Bone marrow (tissue), 2 donors: ENCODE results near the gene SCO2.
A peak's percentile ranks its signal among the peaks of the same experiment; 100 is the strongest.
"Not testable (repeated sequence)": the region's sequence is repeated elsewhere in the genome, so short reads cannot be mapped to it uniquely, and the experiment has no call there.

Experiments used
- DNase-seq, 2 donors: peaks; one replicate each; lab custom pipeline; 2025; lab: John Stamatoyannopoulos, UW

Gene SCO2

DNA sequence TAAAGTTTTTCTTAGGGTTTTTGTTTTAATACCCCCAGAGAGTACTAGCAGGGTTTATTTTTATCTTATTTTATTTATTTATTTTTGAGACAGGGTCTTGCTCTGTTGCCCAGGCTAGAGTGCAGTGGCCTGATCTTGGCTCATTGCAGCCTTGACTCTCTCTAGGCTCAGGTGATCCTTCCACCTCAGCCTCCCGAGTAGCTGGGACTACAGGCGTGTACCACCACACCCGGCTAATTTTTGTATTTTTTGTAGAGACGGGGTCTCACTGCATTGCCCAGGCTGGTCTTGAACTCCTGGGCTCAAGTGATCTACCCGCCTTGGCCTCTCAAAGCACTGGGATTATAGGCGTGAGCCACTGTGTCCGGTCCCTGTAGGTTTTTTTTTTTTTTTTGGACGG is 5.2 kb downstream of the SCO2 start:
- DNase-seq = not testable (repeated sequence)

DNA sequence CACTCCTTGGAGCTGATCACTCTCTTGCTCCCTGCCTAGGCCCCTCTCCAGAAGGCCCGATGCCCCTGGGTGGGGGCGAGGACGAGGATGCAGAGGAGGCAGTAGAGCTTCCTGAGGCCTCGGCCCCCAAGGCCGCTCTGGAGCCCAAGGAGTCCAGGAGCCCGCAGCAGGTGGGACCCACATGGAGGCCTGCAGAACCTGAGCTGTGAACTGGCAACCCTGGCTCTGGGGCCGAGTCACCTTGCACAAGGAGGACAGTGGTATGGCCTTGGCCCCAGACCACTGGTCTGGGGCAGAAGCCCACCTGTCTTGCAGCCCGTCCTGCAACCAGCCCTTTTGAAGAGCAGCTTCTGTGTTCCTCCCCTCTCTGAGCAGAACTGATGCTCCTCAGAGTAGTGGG is 6.2 kb downstream of the SCO2 start:
- DNase-seq = no peak

DNA sequence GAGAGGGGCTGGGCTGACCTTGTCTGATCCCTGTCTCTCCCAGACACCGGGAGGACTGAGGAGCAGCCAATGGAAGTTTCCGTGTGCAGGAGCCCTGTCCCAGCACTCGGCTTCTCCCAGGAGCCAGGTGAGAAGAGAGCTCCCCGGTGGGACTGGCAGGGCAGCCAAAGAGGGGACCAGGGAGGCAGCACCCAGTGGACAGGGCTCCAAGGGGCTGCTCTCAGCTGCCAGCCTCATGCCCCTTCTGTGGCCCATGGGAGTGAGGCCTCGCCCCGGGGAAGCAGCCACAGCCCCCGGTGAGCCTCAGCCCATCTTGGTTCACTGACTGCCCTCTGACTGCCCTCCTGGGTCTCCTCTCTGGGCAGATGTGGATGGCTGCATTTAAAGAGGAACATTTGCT is 6.8 kb downstream of the SCO2 start:
- DNase-seq = no peak

DNA sequence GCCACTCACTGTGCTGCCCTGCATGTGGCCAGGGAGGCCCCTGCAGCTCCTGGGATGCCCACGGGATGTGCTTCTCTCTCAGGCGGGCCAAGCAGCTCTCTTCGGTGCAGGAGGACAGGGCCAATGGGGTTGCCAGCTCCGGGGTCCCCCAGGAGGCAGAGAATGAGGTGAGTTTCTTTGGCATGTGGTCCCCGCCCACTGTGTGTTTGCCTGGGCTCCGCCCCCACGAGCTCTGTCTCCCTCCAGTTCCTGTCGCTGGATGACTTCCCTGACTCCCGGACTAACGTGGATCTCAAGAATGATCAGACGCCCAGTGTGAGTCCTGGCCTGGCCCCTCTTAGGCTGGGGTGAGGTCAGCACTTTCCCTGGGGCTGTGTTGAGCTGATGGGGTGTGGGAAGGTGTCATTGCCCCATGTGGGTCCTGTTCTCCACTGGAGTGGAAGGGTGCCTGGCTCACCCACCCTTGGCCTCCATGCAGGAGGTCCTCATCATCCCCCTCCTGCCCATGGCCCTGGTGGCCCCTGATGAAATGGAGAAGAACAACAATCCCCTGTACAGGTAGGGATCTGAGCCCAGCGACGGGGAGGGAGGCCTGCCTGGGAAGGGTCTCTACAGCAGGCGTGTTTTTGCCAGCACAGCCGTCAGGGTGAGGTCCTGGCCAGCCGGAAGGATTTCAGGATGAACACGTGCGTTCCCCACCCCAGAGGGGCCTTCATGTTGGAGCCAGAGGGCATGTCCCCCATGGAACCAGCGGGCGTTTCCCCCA is 7.7 kb downstream of the SCO2 start:
- no peak for DNase-seq

DNA sequence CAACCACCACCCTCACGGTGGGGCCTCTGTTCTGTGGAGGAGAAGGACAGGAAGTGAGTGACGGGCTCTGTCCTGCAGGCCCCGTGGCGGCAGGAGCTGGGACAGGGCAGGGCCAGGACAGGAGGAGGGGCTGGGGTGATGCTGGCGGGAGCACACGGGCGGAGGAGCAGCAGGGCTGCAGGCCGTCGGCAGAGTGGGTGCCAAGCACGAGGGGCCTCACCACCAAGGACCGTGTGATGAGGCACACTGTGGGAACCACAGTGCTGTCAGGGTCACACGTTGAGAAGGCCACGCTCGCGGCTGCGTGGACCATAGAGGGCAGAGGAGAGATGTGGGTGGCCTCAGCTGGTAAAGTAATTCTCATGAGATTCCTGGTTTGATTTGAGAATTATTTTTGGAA is 8.5 kb downstream of the SCO2 start:
- DNase-seq = no peak

DNA sequence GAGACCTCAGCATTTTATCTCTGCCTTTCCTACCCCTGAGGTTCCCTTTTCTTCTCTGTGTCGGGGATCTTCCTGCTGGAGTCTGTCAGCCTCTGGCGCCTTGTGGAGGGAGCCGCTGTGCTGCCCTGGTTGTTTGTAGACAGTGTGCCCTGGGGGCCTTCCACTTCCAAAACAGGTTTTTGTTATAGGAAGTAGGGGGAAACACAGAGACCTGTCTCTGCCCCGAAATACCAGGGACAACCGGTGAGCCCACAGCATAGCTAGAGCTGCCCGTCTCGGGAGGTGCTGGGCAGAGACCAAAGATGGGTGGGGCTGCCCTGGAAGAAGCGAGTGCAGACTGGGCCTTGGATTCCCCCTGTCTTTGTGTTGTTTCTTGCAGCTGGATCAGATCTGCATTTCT is 9.3 kb downstream of the SCO2 start:
- no peak for DNase-seq

DNA sequence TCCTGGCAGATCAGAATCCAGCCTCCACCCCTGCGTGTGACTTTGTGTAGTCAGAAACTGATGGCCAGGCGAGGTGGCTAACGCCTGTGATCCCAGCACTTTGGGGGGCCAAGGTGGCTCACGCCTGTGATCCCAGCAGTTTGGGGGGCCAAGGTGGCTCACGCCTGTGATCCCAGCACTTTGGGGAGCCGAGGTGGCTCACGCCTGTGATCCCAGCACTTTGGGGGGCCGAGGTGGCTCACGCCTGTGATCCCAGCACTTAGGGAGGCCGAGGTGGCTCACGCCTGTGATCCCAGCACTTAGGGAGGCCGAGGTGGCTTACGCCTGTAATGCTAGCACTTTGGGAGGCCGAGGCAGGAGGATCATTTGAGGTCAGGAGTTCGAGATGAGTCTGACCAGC is 12.2 kb downstream of the SCO2 start:
- no peak for DNase-seq

DNA sequence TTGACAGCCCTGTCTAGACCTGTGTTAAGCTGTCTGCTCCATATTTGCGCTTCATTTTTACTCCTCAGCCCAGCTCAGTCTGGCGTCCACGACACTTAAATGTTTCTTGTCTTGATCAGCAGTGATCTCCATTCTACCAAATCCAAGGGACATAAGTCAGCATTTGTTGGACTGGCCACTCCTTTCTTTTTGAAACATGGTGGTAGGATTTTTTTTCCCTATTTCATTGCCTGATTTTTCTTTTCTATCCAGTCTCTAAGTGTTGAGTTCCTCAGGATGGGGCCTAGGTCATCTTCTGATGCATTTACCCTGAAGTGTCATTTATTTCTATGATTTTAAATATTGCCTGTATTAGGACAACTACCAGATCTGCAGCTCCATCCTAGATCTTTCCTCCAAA is 16.5 kb downstream of the SCO2 start:
- DNase-seq = no peak

DNA sequence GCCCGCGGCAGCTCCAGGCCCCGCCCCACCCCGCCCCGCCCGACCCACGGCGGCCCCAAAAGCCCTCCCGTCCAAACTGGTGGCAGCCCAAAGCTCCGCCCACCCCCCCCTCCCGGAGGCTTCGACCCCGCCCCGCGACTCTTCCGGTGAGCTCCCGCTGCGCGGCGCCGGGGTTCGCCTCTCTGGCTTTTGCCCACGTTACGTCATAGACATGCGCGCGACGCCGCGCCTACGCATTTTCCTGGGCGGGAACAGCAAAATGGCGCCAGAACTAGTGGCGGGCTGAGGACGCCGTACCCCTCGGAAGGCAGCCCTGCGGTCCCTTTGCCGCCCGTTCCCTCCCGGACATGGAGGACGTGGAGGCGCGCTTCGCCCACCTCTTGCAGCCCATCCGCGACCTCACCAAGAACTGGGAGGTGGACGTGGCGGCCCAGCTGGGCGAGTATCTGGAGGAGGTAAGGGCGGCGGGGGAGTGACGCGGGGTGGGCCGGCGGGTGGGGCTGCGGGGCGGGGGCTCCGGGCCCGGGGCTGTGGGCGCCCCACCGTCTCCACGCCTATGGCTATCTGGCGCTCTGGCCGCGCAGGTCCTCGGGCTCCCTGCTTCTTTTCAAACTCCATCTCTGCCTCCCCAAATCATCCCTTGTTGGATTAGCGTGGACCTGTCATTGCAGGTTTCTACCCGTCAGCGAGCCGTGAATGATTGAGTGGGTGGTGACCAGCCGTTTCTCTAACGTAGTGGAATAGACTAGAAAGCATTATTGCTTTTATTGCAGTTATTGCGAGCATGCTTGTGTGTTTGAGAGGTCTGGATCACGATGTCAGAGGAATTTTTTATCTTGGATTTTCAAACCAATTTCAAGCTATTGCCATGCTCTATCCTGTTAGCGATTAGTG is 17.2 kb downstream of the SCO2 start, which contains the start of gene NCAPH2:
Gene NCAPH2, plus strand, starts transcription at position 234 of the 894 bp plus-strand sequence. Its CDS starts 114 bp downstream, at position 348.
- peak; percentile 90 to 100 for DNase-seq

DNA sequence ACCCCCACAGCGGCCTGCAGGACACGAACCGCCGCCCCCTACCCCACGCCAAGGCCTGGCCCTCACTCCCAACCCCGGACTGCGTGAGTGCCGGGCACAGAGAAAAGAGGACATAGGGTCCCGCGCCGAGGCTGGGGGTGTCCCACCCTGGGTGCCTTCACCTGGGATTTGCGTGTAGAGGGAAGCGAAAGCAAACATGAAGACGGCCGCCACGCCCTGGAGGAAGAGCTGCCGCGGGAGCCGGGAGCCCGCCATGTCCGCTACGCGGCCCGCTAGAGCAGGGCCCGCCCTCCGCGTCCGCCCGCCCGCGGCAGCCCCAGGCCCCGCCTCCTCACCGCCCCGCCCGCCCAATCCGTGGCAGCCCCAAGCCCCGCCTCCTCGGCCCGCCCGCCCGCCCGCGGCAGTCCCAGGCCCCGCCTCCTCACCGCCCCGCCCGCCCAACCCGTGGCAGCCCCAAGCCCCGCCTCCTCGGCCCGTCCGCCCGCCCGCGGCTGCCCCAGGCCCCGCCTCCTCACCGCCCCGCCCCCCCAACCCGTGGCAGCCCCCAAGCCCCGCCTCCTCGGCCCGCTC is 17.9 kb downstream of the SCO2 start, which contains the start of gene LMF2:
Gene LMF2, minus strand, starts transcription at position 282 of the 570 bp plus-strand sequence. Its CDS starts 27 bp downstream, at position 255.
- DNase-seq = peak in 1 of 2 donors; percentile 90

DNA sequence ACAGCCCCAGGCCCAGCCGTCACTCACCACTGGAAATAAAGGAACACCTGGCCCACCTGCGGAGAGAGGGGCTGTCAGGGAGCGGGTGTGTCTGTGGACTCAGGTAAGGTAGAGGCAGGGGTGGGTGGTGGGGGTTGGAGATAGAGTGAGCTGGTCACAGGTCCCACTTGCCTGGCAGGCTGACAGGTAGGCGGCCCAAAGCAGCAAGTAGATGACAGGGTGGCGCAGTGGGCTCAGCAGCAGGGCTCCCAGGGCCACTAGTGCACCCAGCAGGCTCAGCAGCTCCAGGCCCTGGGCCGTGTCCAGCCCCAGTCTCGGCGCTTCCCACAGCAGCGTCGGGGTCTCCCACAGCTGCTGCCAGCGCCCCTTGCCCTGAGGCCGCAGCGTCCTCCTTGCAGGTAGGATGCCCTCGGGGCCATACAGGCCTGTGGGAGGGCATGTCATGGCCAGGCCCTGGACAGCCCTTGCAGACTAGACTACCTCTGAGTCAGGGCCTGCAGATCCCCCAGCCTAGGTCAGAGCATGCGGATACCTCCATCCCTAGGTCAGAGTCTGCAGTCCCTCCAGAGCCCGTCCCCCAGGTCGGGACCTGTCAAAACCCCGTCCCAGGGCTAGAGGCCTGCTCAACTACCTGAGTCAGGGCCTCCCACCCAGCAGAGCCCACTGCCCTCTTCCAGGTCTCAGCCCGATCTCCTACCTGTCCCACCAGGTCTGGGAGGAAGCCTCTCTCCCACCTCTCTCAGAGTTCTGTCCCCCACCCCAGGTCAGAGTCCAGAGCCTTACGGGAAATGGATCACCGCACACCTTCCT is 18.6 kb downstream of the SCO2 start:
- DNase-seq = no peak

DNA sequence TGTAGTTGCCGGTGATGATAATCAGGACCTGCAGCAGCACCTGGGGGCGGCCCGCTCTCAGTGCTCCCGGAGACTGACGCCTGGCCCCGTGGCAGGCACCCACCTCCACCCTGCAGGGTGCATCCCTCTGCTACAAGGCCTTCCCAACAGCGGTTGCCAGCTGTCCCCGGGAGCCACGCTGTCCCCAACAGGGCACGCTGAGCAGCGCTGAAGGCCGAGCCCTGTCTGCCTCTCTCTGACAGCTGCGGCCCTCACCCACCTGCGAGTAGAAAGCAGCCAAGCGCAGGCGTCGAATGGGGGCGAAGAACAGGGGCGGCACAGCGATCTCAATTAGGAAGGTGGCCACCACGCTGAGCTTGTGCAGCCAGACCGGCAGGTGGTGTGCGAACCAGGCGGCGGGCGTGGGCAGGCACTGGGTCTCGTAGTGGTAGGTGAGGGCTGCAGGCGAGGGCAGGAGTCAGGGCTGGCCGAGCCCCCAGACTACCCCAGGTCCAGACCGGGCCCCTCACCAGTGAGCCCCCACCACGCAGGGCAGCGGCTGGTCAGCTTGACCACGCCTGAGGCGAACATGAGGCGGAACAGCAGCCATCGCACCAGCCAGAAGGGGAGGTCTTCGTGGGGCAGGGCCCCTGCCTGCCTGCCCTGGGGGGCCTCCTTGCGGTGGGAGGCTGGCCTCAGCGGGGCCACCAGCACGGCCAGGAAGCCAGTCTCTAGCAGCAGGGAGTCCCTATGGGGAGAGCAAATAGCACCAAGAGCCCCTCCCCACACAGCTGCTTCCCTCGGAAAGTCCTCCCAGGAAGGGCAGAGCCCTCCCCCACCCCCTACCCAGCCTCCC is 19.4 kb downstream of the SCO2 start:
- no peak for DNase-seq

DNA sequence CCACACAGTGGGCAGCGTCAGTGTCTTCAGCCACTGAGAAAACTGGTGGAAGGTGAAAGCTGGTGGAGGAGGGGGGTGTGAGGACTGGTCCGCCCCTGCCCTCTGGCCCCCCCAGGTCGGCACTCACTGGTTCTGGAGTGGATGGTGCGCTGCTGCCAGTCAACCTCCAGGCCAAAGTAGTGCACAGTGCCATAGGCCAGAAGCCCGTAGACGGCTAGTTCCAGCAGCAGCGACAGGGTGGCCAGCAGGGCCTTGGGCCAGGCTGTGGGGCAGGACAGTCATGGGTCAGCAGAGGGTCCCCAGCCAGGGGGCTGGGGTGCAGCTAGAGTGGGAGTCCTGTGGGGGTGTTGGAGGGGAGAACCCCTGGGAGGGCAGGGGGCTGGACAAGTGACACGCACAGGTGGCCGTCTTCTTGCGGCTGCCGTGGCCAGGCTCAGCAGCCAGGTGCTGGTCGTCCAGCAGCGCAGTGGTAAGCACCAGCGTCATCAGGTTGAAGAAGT is 20.1 kb downstream of the SCO2 start:
- no peak for DNase-seq

DNA sequence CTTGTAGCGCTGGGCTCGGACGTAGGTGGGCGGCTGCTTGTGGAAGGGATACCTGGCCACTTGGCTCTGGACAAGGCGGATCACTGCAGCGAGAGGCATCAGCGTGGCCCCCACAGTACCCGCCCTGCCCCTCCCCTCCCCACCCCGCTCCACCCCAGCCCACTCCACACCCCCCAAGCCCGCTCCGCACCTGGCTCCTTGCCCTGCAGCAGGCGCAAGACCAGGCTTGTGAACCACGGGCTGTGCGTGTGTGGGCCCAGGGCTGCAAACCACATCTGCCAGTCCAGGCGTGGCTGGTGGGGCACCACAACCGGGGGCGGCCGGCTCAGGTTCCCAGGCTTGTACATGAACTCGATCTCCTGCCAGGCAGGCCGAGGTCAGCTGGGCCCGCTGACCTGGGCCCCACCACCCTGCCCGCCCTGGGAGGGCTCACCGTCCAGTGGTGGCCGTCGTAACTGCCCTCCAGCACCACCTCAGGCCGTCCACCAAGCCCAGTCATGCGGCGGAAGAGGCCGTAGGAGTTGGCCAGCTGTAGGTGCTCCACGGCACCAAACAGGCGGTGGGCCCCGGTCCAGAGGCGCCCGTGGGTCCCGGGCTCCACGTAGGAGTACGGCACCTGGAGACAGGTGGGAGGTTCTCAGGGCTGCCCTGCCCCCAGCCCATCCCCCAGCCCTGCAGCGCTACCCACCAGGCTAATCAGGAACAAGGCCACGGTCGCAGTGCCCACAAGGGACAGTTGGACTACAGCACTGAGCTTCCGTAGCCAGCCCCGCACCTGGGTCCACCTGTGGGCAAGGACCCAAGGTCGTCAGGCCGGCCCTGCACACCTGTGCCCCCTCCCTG is 20.8 kb downstream of the SCO2 start:
- no peak for DNase-seq

DNA sequence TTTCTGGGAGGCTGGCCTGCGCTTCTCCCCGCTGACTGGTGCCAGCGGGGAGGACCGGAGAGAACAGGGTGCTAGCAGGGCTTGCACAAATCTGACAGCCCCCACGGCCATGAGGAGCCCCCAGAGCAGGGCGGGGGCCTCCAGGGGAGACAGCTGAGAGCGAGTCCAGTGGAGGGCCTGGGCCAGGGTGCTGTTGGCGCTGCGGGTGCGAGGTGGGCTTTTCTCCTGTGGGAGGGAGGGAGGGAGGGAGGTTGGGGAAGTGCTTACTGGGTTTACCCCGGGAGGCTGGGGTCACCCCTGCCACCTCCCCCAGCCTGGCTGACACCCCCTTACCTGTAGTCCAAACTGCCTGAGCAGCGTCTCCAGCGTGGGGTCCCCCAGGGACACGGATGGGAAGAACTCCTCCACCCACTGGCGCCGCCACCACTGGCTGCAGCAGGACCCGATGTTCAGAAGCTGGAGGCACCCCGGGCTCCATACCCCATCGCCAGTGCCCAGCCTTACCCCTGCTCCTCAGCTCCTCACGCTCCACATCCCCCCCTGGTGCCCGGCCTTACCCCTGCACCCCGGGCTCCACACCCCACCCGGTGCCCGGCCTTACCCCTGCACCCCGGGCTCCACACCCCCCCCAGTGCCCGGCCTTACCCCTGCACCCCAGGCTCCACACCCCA is 21.8 kb downstream of the SCO2 start:
- no peak for DNase-seq

DNA sequence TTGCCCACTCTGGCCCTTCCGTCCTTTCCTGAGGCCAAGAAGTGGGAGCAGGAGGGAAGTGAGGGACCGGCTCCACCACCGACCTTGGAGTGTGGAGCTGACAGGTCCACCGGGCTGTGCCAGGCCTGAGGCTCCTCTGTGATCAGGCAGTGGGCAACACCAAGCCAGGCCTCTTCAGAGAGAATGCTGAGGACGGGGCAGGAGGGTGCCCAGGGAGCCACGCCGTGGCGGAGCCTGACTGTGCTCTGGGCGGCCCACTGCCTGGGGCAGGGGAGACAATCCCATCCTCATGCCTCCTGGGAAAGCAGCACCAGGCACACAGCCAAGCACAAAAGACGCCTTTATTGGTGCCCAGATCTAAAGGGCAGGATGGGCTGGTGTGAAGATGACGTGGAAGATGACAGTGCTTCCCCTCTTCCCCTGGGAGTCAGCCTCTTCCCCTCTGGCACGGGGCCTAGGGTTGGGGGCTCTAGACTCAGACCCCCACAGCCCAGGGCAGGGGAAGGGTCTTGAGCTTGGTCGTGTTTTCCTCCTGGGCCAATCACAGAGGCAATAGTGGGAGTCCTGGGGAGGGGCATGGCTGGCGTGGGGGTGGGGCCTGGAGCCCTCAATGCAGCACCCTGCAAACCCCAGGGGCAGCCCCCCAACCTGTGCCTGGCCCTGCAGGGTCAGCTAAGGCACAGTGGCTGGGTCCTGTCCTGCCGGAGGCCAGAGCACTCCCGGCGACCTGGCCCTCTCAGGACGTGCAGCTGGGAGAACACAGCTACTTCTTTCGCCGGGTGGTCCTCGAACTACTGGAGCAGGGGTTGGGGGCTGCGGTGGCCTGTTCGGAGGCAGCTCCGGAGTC is 22.5 kb downstream of the SCO2 start:
- no peak for DNase-seq

DNA sequence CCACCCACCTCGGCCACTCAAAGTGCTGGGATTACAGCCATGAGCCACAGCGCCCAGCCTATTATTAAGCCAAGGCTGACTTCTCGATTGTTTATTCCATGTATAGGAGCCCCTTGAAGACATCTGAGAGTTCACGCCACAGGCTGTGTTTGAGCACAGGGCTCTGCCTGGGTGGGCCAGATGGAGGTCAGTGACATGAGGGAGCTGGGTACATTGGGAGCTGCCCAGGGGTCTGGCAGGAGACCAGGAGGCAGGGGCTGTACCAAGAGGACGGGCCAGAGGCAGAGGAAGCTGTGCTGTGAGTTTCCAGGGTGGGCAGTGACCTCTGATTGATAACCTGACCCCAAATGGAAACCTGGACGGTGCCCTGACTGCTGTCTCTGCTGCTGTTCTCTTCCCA is 23.3 kb downstream of the SCO2 start:
- DNase-seq = no peak

DNA sequence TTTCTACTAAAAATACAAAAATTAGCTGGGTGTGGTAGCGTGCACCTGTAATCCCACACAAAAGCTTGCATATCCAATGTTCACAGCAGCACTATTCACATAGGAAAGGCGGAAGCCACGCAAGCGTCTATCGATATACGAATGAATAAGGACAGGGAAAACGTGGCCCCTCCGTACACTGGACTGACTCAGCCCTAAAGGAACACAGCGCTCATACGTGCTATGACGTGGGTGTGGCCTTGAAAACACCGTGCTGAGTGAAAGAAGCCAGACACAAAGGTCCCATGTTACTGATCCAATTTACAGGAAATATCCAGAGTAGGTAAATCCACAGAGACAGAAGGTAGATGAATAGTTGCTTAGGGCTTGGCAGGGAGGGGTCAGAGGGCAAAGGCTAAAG is 24.9 kb downstream of the SCO2 start:
- no peak for DNase-seq
